GM20000 (cell line): ENCODE results near the gene GLUL.

ENCODE experiments used
- DNase-seq: peaks from one replicate; pipeline ENCODE4 v3.0.0; 2012; ENCODE audit warnings: low spot score
- CTCF ChIP-seq: IDR thresholded peaks from 2 replicates; pipeline ENCODE4 v1.5.1; 2012; ENCODE audit warnings: mild to moderate bottlenecking, control low read depth; ENCODE audit errors: extremely low read depth, missing control alignments

The GLUL gene

GRCh38 chr1:182394055-182394775 lies 2.6 kb upstream of the GLUL start:
- no peak for DNase-seq
- TF ChIP-seq CTCF, result no peak

- no peak for DNase-seq
- TF ChIP-seq CTCF, result no peak
These were observed 749 bp upstream of the GLUL start for GRCh38 chr1:182392050-182393028.

- no peak for TF ChIP-seq CTCF
- no peak for DNase-seq
These were observed 595 bp downstream of the GLUL start for GRCh38 chr1:182391028-182391361.

- no peak for DNase-seq
- no peak for TF ChIP-seq CTCF
These were observed 2.0 kb downstream of the GLUL start for GRCh38 chr1:182389619-182390047.

- no peak for TF ChIP-seq CTCF
- DNase-seq, result no peak
These were observed 3.0 kb downstream of the GLUL start for GRCh38 chr1:182388392-182389134.

GRCh38 chr1:182387566-182387965 lies 4.0 kb downstream of the GLUL start:
- no peak for DNase-seq
- no peak for TF ChIP-seq CTCF
